Measurements from ENCODE around the gene MBD6.

Gene MBD6

GRCh38 chr12:57534991-57535543 is 12.4 kb downstream of the MBD6 start:
- H3K4me3 ChIP-seq (ENCODE audit: low read length), result no peak overlapping the region
- TF ChIP-seq CTCF (conservative IDR thresholded peaks at IDR 0.05; ENCODE audit: low read length), result no peak

GRCh38 chr12:57535764-57536596 is 13.4 kb downstream of the MBD6 start:
- DNase-seq (ENCODE audit: low read depth), result no peak
- TF ChIP-seq CTCF (conservative IDR thresholded peaks at IDR 0.05; ENCODE audit: low read length), result no peak
- H3K4me3 ChIP-seq (ENCODE audit: low read length), result no peak overlapping the region

More at GRCh38 chr12:57534991-57535543, 12.4 kb downstream of the MBD6 start:
- no peak for DNase-seq (ENCODE audit: low read depth)

GRCh38 chr12:57536597-57536942 is 13.9 kb downstream of the MBD6 start:
- no peak for TF ChIP-seq CTCF (conservative IDR thresholded peaks at IDR 0.05; ENCODE audit: low read length)
- no peak overlapping the region for H3K4me3 ChIP-seq (ENCODE audit: low read length)
- DNase-seq (ENCODE audit: low read depth), result no peak

DNA sequence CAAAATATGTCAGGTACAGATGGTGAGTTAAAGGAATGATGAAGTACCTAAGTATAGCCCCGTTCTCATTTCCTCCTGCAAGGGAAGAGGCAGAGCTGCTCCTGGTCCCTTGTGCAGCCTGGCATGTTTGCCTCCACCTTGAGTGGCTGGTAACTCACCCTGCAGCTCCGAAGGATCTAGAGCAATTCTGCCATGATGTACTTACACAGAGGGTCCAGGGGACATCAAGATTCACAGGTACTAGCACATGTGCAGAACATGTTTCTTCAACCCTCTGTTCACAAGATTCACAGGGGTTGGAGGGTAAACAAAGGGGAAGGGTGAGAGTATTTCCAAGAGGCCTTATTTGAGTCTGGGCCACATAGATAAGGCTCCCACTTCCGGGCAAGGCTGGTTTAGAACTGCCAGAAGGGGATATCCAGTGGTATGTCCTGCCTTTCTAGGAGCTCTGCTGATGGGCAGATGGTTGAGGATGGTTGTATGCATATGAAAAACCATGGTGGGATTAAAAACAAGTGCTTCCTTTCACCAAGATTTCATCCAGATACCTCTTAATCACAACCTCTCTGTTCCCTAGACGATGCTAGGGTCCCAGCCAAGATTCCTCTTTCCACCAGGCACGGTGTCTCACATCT is 16.6 kb downstream of the MBD6 start:
- no peak for TF ChIP-seq CTCF (conservative IDR thresholded peaks at IDR 0.05; ENCODE audit: low read length)
- no peak overlapping the region for H3K4me3 ChIP-seq (ENCODE audit: low read length)
- no peak for DNase-seq (ENCODE audit: low read depth)

- no peak overlapping the region for H3K4me3 ChIP-seq (ENCODE audit: low read length)
- DNase-seq (ENCODE audit: low read depth), result no peak
- no peak for TF ChIP-seq CTCF (conservative IDR thresholded peaks at IDR 0.05; ENCODE audit: low read length)
Observed at GRCh38 chr12:57541001-57541400, 18.4 kb downstream of the MBD6 start.

DNA sequence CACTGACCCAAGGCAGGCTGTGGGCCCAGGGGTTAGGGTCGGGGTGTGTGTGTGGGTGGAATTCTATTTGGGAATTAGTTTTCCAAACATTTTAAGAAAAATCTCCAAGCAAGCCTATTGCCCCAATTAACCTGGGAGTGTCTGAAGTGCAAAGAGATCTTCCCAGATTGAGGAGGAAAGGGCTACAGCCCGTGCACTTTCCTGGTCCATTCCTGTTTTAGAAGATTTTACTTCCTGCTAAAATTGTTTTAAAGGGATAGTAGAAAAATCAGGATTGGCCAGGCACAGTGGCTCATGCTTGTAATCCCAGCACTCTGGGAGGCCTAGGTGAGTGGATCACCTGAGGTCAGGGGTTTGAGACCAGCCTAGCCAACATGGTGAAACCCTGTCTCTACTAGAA is 19.1 kb downstream of the MBD6 start:
- no peak for TF ChIP-seq CTCF (conservative IDR thresholded peaks at IDR 0.05; ENCODE audit: low read length)
- H3K4me3 ChIP-seq (ENCODE audit: low read length), result no peak overlapping the region
- no peak for DNase-seq (ENCODE audit: low read depth)

GRCh38 chr12:57543581-57543980 is 21.0 kb downstream of the MBD6 start:
- DNase-seq (ENCODE audit: low read depth), result no peak
- no peak overlapping the region for H3K4me3 ChIP-seq (ENCODE audit: low read length)
- no peak for TF ChIP-seq CTCF (conservative IDR thresholded peaks at IDR 0.05; ENCODE audit: low read length)
